T1000 (cell line): ENCODE measurements around the gene PEPD.

Source experiments
- DNase-seq: peaks from one replicate; lab custom pipeline; 2025; ENCODE audit warnings: mixed read lengths; lab: John Stamatoyannopoulos, UW

Gene PEPD

GRCh38 chr19:33422369-33423180, 99.0 kb downstream of the PEPD start:
- no peak for DNase-seq

- no peak for DNase-seq
These were observed 100.2 kb downstream of the PEPD start for GRCh38 chr19:33421368-33421767.

GRCh38 chr19:33420821-33421220, 100.8 kb downstream of the PEPD start:
- no peak for DNase-seq

GRCh38 chr19:33419788-33420130, 101.8 kb downstream of the PEPD start:
- DNase-seq = no peak

- DNase-seq = no peak
These were observed 102.5 kb downstream of the PEPD start for GRCh38 chr19:33418871-33419787.

- no peak for DNase-seq
These were observed 103.1 kb downstream of the PEPD start for GRCh38 chr19:33418461-33418860.

- DNase-seq = no peak
These were observed 103.8 kb downstream of the PEPD start for GRCh38 chr19:33417751-33418150.

GRCh38 chr19:33416307-33417215, 105.0 kb downstream of the PEPD start:
- DNase-seq = peak; percentile 60

- no peak for DNase-seq
These were observed 106.7 kb downstream of the PEPD start for GRCh38 chr19:33414667-33415605.

- no peak for DNase-seq
These were observed 107.5 kb downstream of the PEPD start for GRCh38 chr19:33413868-33414666.

GRCh38 chr19:33413426-33413725, 108.2 kb downstream of the PEPD start:
- DNase-seq = no peak

GRCh38 chr19:33412601-33413425, 108.8 kb downstream of the PEPD start:
- DNase-seq = no peak

GRCh38 chr19:33411621-33412180, 109.9 kb downstream of the PEPD start:
- DNase-seq = no peak

GRCh38 chr19:33410915-33411401, 110.6 kb downstream of the PEPD start:
- no peak for DNase-seq

- no peak for DNase-seq
These were observed 111.5 kb downstream of the PEPD start for GRCh38 chr19:33409906-33410685.

- no peak for DNase-seq
These were observed 112.8 kb downstream of the PEPD start for GRCh38 chr19:33408538-33409434.

GRCh38 chr19:33408116-33408515, 113.5 kb downstream of the PEPD start:
- no peak for DNase-seq
